SK-N-SH treated with all-trans-retinoic acid at 6 μM for 48 hours (cell line): ENCODE measurements around the gene TESPA1.

Experiments used
- ATAC-seq: fragments of 200-7000 bp; cut with Tn5 transposase; 3 replicates; pipeline ENCODE4 v1.9.1; 2020; ENCODE audit warnings: mild to moderate bottlenecking, moderate library complexity
- ARNTL ChIP-seq: fragments of 450-650 bp; formaldehyde crosslinking; IDR thresholded peaks from 2 replicates; pipeline ENCODE4 v1.5.0; 2020; ENCODE audit warnings: low read depth, mild to moderate bottlenecking, moderate library complexity, borderline replicate concordance
- CSDC2 ChIP-seq: fragments of 250-450 bp; sonication (Bioruptor Pico); IDR thresholded peaks from 2 replicates; pipeline ENCODE4 v1.5.0; 2020; ENCODE audit warnings: mild to moderate bottlenecking, moderate library complexity
- ESRRG ChIP-seq: fragments of 250-450 bp; sonication (Bioruptor Pico); IDR thresholded peaks from 2 replicates; pipeline ENCODE4 v1.6.1; 2021; ENCODE audit warnings: mild to moderate bottlenecking
- GLIS3 ChIP-seq: fragments of 250-450 bp; sonication (Bioruptor Pico); IDR thresholded peaks from 2 replicates; pipeline ENCODE4 v1.5.0; 2020; ENCODE audit warnings: mild to moderate bottlenecking, moderate library complexity
- ISL1 ChIP-seq: fragments of 250-450 bp; sonication (Bioruptor Pico); IDR thresholded peaks from 2 replicates; pipeline ENCODE4 v2.1.2; 2022; ENCODE audit warnings: mild to moderate bottlenecking, moderate library complexity
- OSR1 ChIP-seq: fragments of 250-450 bp; sonication (Bioruptor Pico); IDR thresholded peaks from 2 replicates; pipeline ENCODE4 v1.8.0; 2022; ENCODE audit warnings: moderate library complexity, mild to moderate bottlenecking, inconsistent platforms
- RARB ChIP-seq: fragments of 250-450 bp; sonication (Bioruptor Pico); IDR thresholded peaks from 2 replicates; pipeline ENCODE4 v1.8.0; 2021; ENCODE audit warnings: mild to moderate bottlenecking, moderate library complexity
- SNAI2 ChIP-seq: fragments of 250-450 bp; sonication (Bioruptor Pico); IDR thresholded peaks from 2 replicates; pipeline ENCODE4 v1.5.0; 2020; ENCODE audit warnings: mild to moderate bottlenecking, moderate library complexity
- TCF4 ChIP-seq: fragments of 250-450 bp; sonication (Bioruptor Pico); IDR thresholded peaks from 2 replicates; pipeline ENCODE4 v1.8.0; 2021; ENCODE audit warnings: mild to moderate bottlenecking, moderate library complexity, borderline replicate concordance
- TOX ChIP-seq: fragments of 250-450 bp; sonication (Bioruptor Pico); IDR thresholded peaks from 2 replicates; pipeline ENCODE4 v1.8.0; 2021; ENCODE audit warnings: mild to moderate bottlenecking, moderate library complexity, borderline replicate concordance
- ZC3H10 ChIP-seq: fragments of 250-450 bp; sonication (Bioruptor Pico); IDR thresholded peaks from 2 replicates; pipeline ENCODE4 v1.5.1; 2021; ENCODE audit warnings: mild to moderate bottlenecking, moderate library complexity
- ZFP3 ChIP-seq: fragments of 250-450 bp; sonication (Bioruptor Pico); IDR thresholded peaks from 2 replicates; pipeline ENCODE4 v1.5.0; 2020; ENCODE audit warnings: mild to moderate bottlenecking, moderate library complexity
- ZFP30 ChIP-seq: fragments of 450-650 bp; formaldehyde crosslinking; IDR thresholded peaks from 2 replicates; pipeline ENCODE4 v1.5.0; 2022; ENCODE audit warnings: mild to moderate bottlenecking, moderate library complexity
- ZNF565 ChIP-seq: fragments of 450-650 bp; formaldehyde crosslinking; conservative IDR thresholded peaks from 2 replicates; pipeline ENCODE4 v1.5.0; 2020; ENCODE audit warnings: low read depth, mild to moderate bottlenecking, moderate library complexity
- ZNF70 ChIP-seq: fragments of 450-650 bp; formaldehyde crosslinking; IDR thresholded peaks from 2 replicates; pipeline ENCODE4 v1.5.0; 2020; ENCODE audit warnings: mild to moderate bottlenecking, moderate library complexity
- ZNF8 ChIP-seq: fragments of 450-650 bp; formaldehyde crosslinking; IDR thresholded peaks from 2 replicates; pipeline ENCODE4 v1.5.0; 2020; ENCODE audit warnings: mild to moderate bottlenecking, moderate library complexity
- TF ChIP-seq, protein P1 (sequence below): fragments of 250-450 bp; sonication (Bioruptor Pico); IDR thresholded peaks from 2 replicates; pipeline ENCODE4 v1.5.0; 2020; ENCODE audit warnings: mild to moderate bottlenecking, moderate library complexity
- TF ChIP-seq, protein P2 (sequence below): fragments of 250-450 bp; sonication (Bioruptor Pico); IDR thresholded peaks from 2 replicates; pipeline ENCODE4 v1.8.0; 2021; ENCODE audit warnings: low read depth, mild to moderate bottlenecking, moderate library complexity, borderline replicate concordance
- TF ChIP-seq, protein P3 (sequence below): fragments of 250-450 bp; sonication (Bioruptor Pico); IDR thresholded peaks from 2 replicates; pipeline ENCODE4 v1.5.1; 2021; ENCODE audit warnings: mild to moderate bottlenecking, moderate library complexity
- TF ChIP-seq, protein P4 (sequence below): fragments of 250-450 bp; sonication (Bioruptor Pico); IDR thresholded peaks from 2 replicates; pipeline ENCODE4 v1.5.1; 2020; ENCODE audit warnings: low read depth, mild to moderate bottlenecking, moderate library complexity

The TESPA1 gene

DNA sequence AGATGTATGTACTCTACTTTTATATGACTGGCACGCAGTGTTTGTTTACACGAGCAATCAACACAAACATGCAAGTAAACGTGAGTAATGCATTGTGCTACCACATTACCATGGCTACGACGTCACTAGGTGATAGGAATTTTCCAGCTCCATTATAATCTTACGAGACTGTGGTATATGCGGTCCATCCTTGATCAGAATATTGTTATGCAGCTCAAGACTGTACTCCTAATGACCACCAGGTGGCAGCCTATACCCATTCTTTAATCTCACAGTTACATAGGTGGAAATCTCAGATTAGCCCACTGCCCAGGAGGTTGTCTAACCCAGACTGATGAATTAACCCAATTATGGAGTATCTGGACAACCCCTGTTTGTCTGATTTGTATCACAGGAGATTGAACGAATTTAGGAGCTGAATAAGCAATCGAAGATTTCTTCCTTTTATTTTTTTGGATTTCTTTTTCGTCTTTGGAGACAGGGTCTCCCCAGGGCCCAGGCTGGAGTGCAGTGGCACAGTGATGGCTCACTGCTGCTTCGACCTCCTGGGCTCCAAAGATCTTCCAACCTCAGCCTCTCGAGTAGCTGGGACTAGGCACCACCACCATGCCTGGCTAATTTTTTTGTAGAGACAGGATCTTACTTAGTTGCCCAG is 8.7 kb upstream of the TESPA1 start:
- no peak for TF ChIP-seq RARB (CRISPR knock-in tag)
- no peak for TF ChIP-seq GLIS3 (CRISPR knock-in tag)
- TF ChIP-seq ZNF70 (CRISPR knock-in tag) = no peak
- ATAC-seq = peak; percentile 96

DNA sequence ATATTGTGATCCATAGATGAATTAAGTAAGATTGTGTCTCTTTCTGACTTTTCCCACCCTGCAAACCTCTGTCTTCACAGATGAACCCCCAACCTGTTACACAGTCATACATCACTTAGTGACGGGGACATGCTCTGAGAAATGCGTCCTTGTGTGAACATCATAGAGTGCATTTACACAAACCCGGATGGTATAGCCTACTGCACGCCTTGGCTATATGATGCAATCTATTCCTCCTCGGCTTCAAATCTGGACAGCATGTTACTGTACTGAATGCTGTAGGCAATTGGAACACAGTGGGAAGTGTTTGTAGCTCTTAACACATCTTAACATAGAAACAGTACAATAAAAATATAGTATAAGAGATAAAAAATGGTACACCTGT is 7.4 kb upstream of the TESPA1 start:
- TF ChIP-seq GLIS3 (CRISPR knock-in tag) = no peak
- no peak for TF ChIP-seq SNAI2
- TF ChIP-seq, protein P1, sequence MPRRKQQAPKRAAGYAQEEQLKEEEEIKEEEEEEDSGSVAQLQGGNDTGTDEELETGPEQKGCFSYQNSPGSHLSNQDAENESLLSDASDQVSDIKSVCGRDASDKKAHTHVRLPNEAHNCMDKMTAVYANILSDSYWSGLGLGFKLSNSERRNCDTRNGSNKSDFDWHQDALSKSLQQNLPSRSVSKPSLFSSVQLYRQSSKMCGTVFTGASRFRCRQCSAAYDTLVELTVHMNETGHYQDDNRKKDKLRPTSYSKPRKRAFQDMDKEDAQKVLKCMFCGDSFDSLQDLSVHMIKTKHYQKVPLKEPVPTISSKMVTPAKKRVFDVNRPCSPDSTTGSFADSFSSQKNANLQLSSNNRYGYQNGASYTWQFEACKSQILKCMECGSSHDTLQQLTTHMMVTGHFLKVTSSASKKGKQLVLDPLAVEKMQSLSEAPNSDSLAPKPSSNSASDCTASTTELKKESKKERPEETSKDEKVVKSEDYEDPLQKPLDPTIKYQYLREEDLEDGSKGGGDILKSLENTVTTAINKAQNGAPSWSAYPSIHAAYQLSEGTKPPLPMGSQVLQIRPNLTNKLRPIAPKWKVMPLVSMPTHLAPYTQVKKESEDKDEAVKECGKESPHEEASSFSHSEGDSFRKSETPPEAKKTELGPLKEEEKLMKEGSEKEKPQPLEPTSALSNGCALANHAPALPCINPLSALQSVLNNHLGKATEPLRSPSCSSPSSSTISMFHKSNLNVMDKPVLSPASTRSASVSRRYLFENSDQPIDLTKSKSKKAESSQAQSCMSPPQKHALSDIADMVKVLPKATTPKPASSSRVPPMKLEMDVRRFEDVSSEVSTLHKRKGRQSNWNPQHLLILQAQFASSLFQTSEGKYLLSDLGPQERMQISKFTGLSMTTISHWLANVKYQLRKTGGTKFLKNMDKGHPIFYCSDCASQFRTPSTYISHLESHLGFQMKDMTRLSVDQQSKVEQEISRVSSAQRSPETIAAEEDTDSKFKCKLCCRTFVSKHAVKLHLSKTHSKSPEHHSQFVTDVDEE (CRISPR knock-in tag) = no peak
- TF ChIP-seq ZNF8 (CRISPR knock-in tag) = no peak
- TF ChIP-seq, all 23 proteins: peak for 0
- no peak for ATAC-seq

DNA sequence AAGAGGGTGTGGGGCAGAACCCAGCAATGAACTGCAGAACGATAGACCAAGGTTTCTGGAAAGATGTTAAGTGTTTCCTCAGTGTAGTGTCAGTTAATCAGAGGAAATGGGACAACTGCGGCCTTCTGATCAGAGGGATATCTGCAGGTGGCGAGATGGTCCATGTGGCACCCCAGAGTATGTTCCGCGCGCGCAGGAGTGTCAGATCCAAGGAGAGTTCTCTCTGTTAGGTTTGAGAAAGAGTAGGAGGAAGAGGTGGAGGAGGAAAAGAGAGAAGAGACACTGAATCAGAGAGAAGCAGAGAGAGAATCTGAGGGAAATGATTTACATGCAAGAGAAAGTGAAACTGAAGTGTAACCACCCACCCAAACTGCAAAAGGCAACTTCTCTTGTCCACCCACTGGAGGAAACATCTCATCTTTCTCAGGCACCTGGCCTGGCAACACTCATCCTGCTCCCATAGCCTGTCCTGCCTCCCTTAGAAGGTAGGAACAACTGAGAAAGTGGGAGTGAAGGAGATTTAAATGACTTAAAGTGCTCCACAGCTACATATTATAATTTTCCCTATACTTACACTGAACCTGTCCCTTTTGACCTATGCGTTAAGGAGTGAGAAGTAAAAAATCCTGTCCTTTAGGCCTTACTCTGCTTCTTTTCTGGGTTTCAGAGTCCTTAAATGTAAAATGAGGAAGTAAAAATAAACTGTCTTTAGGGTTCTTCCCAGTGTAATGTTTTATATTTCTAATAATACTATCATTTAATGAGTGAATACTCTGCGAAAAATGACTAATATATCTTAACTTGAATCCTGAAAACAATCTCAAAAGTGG is 6.8 kb upstream of the TESPA1 start:
- no peak for ATAC-seq
- TF ChIP-seq ZFP3 (CRISPR knock-in tag) (no peak), ZNF70 (CRISPR knock-in tag) (no peak), CSDC2 (no peak), ZNF8 (CRISPR knock-in tag) (no peak), ARNTL (CRISPR knock-in tag) (no peak), ZC3H10 (CRISPR knock-in tag) (no peak), ISL1 (CRISPR knock-in tag) (no peak)
- TF ChIP-seq, protein P2, sequence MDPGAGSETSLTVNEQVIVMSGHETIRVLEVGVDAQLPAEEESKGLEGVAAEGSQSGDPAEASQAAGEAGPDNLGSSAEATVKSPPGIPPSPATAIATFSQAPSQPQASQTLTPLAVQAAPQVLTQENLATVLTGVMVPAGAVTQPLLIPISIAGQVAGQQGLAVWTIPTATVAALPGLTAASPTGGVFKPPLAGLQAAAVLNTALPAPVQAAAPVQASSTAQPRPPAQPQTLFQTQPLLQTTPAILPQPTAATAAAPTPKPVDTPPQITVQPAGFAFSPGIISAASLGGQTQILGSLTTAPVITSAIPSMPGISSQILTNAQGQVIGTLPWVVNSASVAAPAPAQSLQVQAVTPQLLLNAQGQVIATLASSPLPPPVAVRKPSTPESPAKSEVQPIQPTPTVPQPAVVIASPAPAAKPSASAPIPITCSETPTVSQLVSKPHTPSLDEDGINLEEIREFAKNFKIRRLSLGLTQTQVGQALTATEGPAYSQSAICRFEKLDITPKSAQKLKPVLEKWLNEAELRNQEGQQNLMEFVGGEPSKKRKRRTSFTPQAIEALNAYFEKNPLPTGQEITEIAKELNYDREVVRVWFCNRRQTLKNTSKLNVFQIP (CRISPR knock-in tag) = no peak
- TF ChIP-seq, protein P3, sequence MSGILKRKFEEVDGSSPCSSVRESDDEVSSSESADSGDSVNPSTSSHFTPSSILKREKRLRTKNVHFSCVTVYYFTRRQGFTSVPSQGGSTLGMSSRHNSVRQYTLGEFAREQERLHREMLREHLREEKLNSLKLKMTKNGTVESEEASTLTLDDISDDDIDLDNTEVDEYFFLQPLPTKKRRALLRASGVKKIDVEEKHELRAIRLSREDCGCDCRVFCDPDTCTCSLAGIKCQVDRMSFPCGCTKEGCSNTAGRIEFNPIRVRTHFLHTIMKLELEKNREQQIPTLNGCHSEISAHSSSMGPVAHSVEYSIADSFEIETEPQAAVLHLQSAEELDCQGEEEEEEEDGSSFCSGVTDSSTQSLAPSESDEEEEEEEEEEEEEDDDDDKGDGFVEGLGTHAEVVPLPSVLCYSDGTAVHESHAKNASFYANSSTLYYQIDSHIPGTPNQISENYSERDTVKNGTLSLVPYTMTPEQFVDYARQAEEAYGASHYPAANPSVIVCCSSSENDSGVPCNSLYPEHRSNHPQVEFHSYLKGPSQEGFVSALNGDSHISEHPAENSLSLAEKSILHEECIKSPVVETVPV (CRISPR knock-in tag) = no peak

DNA sequence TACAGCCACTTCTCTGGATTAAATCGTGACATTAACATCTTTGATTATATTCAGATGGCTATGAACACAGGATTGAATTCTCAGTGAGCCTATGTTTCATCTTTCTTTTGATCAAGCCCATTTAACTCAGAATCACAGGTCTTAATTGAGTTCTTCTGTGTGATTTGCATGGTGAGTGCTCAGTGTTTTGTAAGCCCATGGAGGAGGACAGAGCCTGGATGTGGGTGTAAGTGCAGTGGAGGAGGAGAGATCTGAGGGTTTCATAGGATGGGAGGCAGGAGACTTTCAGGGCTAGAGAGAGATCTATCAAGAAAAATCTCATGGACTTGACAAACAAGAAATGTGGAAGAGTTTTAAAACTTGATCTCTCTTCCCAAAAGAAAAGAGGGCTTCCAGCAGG is 5.3 kb upstream of the TESPA1 start:
- TF ChIP-seq ZNF565 (CRISPR knock-in tag) (no peak), ZFP30 (CRISPR knock-in tag) (no peak), TCF4 (CRISPR knock-in tag) (no peak), ZFP3 (CRISPR knock-in tag) (no peak), ESRRG (CRISPR knock-in tag) (no peak), ARNTL (CRISPR knock-in tag) (no peak), SNAI2 (no peak), GLIS3 (CRISPR knock-in tag) (no peak), ZNF8 (CRISPR knock-in tag) (no peak), TOX (CRISPR knock-in tag) (no peak), ISL1 (CRISPR knock-in tag) (no peak), RARB (CRISPR knock-in tag) (no peak), CSDC2 (no peak), OSR1 (CRISPR knock-in tag) (no peak)
- TF ChIP-seq, protein P3 (CRISPR knock-in tag) = no peak
- TF ChIP-seq, protein P1 (CRISPR knock-in tag) = no peak
- TF ChIP-seq, protein P4, sequence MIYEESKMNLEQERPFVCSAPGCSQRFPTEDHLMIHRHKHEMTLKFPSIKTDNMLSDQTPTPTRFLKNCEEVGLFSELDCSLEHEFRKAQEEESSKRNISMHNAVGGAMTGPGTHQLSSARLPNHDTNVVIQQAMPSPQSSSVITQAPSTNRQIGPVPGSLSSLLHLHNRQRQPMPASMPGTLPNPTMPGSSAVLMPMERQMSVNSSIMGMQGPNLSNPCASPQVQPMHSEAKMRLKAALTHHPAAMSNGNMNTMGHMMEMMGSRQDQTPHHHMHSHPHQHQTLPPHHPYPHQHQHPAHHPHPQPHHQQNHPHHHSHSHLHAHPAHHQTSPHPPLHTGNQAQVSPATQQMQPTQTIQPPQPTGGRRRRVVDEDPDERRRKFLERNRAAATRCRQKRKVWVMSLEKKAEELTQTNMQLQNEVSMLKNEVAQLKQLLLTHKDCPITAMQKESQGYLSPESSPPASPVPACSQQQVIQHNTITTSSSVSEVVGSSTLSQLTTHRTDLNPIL (CRISPR knock-in tag) = no peak
- TF ChIP-seq, all 23 proteins: peak for 0
- ATAC-seq = no peak
